Activated T-cell treated with anti-CD3 and anti-CD28 coated beads for 4 hours (primary cell): ENCODE data around the gene SLC22A7.
A peak's percentile ranks its signal among the peaks of the same experiment; 100 is the strongest.

Experiments used
- DNase-seq: peaks from one replicate; pipeline ENCODE4 v3.0.0-alpha.2; 2020

SLC22A7 gene, protein sequence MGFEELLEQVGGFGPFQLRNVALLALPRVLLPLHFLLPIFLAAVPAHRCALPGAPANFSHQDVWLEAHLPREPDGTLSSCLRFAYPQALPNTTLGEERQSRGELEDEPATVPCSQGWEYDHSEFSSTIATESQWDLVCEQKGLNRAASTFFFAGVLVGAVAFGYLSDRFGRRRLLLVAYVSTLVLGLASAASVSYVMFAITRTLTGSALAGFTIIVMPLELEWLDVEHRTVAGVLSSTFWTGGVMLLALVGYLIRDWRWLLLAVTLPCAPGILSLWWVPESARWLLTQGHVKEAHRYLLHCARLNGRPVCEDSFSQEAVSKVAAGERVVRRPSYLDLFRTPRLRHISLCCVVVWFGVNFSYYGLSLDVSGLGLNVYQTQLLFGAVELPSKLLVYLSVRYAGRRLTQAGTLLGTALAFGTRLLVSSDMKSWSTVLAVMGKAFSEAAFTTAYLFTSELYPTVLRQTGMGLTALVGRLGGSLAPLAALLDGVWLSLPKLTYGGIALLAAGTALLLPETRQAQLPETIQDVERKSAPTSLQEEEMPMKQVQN

DNA sequence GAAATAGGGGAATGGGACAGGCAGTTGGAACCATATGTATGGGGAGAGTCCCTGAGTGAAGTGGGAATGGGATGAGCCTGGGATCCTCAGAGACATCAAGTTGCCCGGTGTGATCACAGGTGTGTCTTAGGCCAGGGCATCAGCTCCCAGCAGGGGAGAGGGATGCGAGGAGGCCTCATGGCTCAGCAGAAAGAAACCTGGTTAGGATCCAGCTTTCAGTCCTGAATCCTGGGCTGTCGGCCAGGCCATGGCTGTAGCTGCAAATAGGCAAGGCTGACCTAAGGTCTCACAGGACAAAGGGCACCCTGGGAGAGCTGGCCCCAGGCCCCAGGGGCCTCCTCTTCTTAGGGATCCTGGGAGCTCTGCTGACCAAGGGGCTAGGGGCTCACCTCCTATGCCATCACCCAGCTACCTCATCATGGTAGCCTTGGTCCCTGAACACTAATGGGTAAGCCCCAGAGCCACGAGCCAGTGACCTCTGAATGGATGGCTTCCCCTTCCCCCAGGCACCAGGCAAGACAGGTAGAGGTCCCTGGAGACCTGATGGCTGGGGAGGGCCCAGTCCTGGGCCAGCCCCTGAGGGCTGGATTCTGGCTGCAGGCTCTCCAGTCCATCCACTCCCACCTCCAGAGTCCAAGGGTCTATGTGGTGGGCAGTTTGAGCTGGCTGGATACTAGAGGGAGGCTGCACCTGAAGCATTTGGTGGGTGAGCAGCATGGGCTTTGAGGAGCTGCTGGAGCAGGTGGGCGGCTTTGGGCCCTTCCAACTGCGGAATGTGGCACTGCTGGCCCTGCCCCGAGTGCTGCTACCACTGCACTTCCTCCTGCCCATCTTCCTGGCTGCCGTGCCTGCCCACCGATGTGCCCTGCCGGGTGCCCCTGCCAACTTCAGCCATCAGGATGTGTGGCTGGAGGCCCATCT, at the start of gene SLC22A7:
Gene SLC22A7 (plus strand): TSS at position 617 of the 921 bp plus-strand sequence. CDS start 99 bp downstream, at position 716.
- DNase-seq = no peak

DNA sequence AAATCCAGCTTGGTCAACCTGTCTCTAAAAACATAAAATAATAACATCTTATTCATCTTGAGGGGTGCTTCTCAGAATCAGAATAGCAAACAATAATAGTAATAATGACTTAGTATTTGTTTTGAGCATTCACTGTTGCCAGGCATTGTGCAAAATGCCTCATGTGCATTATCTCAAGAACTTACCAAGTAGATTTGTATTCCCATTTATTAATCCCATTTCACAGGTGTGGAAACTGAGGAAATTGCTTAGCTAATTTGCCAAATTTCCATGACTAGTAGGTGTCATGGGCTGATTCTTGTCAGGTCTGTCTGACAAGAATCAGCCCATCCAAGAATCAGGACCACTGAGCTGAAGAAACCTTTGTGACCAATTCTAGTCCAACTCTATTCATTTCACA, 49.3 kb upstream of the SLC22A7 start:
- no peak for DNase-seq

DNA sequence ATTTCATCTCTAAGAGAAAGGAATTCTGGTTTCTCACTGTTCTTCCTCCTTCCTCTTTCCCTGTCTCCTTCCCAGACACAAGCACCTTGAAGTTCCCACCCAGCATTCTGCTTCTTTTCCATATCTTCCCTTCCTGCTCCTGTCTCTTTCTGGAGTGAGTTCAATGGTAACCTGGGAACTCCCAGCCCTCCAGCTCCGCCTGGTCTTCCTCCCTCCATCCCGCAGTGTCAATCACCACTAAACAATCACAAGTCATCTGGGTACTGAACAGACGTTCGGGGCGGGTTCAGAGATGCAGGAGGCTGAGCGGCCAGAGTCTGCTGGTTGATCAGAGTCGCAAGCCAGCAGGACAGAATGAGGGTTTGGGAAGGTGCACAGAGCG, 47.1 kb upstream of the SLC22A7 start:
- DNase-seq = no peak

DNA sequence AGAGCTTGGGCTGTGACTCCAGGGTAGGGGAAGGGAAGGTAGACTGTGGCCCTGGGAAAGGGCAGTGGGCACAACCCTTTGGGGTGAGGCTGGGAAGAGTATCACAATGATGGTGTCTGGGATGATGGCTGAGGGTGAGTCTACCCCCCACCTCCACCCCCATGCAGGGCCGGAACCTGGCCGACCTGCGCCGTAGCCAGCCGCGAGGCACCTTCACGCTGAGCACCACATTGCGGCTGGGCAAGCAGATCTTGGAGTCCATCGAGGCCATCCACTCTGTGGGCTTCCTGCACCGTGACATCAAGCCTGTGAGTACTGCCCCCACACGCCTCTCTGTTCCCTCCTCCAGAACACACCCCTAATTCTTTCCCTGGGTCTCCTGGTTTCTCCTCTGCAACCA, 44.7 kb upstream of the SLC22A7 start:
- DNase-seq = no peak

DNA sequence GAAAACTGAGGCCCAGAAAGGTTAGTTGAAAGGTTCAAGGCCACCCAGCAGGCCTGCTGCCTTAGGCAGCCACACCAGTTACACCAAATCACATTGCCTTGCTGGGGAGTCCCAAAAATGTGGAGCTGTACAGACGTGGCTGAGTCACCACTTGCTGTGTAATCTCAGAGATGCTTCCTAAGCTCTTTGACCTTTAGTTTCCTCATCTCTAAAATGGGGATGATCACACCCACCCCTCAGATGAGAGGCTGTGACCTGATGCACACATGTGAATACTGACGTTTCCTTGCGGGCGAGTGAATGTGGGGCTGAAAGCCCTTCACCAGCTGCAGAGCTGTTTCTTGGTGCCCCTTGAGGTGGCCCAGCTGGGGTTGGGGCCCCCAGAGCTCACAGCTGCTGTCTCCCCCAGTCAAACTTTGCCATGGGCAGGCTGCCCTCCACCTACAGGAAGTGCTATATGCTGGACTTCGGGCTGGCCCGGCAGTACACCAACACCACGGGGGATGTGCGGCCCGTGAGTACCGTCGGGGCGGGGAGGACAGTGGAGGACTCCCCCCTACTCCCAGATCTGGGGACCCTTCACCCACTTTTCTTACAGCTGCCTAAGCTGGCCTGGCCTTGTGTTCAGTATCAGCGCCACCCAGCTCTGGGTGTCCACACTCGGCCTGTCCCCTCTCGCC, 43.8 kb upstream of the SLC22A7 start:
- DNase-seq = no peak

DNA sequence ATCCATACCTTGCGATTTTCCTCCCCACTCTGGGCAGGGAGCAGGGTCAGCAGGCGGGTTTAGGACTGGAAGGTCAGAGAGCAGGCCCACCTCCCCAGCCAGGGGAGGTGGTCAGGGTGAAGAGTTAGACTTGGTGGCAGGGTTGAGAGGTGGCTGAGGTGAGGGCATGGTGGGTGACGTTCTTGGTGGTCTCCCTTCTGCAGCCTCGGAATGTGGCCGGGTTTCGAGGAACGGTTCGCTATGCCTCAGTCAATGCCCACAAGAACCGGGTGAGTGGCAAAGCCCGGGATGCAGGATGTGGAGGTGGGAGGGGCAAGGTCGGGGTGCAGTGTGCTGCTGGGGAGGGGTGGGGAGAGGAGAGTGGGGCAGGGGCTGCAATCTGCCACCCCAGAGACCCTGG, 43.2 kb upstream of the SLC22A7 start:
- DNase-seq = no peak

DNA sequence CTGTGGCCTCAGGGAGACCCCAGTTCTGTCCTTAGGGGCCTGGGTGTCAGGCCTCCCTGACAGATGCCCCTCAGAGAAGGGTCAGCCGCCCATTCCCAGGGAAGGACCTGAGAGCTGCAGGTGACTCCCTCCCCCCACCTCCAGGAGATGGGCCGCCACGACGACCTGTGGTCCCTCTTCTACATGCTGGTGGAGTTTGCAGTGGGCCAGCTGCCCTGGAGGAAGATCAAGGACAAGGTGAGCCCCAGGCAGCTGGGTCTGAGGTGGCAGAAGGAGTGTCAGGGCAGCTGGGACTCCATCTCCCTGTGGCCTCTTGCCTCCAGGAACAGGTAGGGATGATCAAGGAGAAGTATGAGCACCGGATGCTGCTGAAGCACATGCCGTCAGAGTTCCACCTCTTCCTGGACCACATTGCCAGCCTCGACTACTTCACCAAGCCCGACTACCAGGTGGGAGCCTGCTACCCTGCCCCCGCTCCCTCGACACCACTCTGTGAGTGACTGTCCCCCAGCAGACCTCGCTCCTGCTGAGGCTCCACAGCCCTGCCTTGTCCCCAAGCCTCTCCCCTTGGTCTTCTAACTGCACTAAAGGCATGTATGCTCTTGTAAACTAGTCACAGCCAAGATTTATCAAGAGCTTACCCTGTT, 42.5 kb upstream of the SLC22A7 start:
- DNase-seq = no peak

DNA sequence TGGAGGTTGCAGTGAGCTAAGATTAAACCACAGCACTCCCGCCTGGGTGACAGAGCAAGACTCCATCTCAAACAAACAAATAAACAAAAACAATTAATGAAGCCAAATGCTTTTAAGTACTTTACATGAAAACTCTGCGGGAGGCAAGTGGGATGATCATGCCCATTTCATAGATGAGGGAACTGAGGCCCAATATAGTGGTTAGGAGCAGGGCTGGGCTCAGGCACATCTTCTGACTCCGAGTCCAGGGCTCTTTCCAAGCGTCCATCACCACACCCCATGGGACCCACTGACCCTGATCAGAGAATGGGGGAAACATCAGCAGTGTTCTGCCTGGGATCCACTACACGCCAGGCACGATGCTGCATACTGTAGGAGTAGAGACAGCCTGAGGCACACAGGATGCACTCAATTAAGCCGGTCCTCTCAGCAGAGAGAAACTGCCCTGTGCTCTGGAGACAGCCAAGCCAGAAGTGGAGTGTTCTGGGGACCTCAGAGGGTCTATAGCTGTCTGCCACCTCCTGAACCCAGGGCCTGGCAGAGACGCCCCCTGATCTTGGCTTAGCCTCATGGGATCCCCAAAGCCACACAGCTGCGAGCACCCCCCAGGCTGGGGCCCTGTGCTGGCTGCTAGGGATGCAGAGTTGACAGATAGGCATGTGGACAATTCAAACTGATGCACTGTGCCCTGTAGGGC, 41.2 kb upstream of the SLC22A7 start:
- no peak for DNase-seq

DNA sequence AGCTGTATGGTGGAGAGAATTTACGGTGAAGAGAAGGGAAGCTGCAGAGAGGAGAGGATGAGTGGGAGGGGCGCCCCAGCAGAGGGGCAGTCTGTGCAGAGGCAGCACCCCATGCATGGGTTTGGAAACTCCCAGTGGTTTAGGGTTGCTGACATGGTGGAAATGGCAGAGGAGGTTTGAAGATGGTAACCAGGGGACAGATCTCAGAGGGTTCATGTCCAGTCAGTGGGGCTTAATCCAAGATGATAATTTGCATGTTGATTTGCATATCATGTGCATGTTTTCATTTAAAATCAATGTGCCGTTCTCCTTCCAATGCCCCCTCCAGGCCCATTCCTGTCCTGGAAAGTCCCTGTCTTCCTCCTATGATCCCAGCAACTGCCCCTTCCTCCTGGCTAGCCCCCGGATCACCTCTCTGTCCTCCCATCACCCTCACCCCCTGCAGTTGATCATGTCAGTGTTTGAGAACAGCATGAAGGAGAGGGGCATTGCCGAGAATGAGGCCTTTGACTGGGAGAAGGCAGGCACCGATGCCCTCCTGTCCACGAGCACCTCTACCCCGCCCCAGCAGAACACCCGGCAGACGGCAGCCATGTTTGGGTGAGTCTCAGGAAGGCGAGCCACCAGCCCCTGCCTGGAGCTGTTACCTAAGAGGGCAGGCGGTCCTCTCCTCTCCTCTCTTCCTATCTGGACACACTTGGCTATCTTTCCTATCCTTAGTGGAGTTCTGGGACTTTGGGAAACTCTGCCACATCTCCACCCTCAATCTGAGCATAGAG, 40.5 kb upstream of the SLC22A7 start:
- DNase-seq = no peak

DNA sequence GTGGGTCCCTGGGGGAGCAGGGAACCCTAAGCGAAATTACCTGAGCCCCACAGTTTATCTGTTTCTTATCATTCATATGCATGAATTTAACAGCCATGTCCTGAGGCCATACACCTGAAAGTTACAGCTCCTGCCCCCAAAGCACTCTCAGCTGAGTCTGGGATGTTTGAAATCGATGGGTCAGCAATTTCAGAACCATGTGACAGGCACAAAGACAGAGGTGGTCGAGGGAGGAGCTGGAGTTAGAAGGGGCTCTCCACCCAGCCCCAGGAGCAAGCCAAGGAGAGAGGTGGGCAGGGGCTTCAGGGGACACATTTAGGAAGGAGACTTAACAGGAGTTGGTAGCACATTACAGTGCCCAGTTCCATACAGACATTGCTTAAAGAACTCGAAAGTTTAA, 39.9 kb upstream of the SLC22A7 start:
- no peak for DNase-seq

DNA sequence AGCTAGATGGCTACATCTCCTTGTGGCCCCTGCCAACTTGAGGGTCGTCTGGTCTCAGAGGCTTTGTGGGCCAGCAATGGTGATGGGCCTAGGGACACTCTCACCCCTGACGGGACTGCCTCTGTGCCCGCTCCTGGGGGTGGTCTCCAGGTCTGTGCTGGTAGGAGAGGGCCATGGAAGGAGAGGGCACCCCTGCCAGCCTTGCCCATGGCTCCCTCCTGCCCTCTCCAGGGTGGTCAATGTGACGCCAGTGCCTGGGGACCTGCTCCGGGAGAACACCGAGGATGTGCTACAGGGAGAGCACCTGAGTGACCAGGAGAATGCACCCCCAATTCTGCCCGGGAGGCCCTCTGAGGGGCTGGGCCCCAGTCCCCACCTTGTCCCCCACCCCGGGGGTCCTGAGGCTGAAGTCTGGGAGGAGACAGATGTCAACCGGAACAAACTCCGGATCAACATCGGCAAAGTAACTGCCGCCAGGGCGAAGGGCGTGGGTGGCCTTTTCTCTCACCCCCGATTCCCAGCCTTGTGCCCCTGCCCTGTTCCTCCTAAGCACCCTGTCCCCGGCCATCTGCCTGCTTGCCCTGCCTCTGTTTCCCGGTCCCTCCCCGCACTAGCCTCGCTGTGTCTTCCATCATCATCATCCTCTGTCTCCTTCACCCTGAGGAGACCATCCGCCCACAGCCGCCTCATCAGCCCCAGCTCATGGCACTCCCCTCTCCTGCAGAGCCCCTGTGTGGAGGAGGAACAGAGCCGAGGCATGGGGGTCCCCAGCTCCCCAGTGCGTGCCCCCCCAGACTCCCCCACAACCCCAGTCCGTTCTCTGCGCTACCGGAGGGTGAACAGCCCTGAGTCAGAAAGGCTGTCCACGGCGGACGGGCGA, 39.0 kb upstream of the SLC22A7 start:
- no peak for DNase-seq

DNA sequence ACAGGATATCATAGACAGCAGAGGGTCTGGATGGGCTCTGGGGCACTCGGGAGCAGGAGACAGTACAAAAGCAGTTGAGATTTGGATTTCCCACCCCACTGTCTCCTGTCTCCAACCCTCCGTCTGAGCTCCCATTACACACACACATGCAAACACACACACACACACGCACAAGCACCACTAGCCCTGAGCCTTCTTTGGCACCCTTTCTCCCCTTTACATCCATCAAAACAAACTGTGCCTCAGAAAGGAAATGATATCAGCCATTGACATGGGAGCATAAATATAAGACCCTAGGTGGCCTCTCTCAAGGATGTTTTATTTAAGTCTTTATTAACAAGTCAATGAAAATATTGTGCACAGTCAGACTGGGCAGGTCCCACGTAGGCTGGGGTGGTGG, 37.3 kb upstream of the SLC22A7 start:
- DNase-seq = no peak

DNA sequence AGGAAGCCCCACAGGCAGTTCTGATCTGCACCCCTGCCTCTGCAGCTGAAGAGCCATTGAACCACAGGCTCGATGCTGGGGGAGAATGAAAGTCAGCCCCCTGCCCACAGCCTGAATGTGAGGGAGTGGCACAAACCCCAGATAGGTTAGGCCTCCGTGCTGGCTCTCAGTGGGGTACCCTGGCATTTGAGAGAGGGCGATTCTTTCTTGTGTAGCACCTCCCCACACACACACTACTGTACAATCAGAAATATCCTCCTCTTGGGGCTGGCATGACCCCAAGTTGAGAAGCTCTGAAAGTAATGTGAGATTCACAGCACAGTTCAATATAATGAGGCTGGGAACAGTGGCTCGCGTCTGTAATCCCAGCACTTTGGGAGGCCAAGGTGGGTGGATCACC, 36.9 kb upstream of the SLC22A7 start:
- no peak for DNase-seq

DNA sequence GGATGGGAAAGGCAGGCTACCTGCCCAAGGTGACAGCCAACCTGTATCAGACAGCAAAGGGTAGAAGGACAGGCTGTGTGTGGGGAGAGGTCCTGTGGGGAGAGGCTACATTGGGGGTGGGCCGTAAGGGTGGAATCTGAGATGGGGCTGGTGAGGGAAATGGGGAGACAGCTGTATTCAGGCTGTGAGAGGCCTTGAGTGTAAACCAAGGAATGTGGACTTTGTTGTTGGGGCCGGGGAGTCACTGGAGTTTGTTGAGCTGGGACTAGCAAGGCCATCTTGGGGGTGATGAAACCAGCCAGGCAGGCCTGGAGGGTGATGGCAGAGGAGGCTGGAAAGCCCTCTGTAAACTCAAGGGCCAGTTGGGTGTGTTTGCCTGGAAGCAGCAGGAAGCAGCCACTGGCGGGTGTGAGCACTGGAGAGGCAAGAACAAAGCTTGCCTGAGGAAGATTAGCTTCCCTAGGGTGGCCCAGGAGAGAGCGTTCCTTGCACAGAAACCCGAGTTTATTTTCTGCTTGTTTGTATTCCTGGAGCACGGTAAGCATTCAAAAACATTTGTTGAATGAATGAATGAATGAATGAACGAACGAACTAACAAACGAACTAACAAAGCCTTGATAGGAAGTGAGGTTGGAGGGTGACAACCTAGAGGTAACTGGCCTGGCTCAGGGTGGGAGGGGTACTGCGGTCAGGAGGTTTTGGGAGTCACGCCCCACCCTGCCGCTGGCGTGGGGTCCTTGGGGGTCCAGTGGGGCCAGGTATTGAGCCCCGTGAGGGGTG, 35.9 kb upstream of the SLC22A7 start:
- DNase-seq = no peak

DNA sequence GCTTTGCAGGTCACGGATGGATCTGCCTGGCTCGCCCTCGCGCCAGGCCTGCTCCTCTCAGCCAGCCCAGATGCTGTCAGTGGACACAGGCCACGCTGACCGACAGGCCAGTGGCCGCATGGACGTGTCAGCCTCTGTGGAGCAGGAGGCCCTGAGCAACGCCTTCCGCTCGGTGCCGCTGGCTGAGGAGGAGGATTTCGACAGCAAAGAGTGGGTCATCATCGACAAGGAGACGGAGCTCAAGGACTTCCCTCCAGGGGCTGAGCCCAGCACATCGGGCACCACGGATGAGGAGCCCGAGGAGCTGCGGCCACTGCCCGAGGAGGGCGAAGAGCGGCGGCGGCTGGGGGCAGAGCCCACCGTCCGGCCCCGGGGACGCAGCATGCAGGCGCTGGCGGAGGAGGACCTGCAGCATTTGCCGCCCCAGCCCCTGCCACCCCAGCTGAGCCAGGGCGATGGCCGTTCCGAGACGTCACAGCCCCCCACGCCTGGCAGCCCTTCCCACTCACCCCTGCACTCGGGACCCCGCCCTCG, 35.2 kb upstream of the SLC22A7 start:
- DNase-seq = no peak

DNA sequence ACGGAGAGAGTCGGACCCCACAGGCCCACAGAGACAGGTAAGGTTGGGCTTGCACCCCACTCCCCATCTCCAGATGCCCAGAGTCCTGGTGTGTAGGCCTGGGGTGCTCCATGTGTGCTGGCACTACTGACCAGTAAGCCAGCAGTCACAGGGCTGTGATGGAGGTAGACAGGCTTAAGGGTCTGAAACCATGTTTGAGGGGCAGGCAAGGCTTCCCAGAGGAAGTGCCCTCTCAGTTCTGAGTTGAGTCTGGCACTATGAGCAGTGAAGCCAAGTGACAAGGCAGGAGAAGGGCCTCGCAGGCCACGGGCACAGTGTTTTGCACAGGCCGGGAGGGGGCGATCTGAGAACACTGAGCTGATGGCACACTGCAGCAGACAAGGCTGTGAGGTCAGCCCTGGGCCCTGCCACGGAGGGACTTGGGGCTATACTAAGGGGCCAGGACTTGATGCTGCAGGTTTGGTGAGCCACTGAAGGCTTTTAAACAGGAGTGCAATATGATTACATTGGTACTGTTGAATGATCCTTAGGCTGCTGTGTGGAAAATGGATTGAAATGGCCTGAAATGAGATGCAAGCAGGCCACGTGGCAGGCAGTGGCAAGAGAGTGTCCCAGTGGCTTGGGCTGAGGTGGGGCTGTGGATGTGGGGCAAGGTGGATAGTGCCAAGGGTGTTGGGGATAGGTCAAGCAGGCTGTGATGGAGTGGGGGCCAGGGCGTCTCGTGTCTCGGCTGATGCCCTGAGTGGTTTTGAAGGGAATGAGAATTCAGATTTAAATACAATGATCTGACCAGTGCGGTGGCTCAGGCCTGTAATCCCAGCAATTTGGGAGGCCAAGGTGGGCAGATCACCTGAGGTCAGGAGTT, 34.5 kb upstream of the SLC22A7 start:
- DNase-seq = peak; percentile 64

DNA sequence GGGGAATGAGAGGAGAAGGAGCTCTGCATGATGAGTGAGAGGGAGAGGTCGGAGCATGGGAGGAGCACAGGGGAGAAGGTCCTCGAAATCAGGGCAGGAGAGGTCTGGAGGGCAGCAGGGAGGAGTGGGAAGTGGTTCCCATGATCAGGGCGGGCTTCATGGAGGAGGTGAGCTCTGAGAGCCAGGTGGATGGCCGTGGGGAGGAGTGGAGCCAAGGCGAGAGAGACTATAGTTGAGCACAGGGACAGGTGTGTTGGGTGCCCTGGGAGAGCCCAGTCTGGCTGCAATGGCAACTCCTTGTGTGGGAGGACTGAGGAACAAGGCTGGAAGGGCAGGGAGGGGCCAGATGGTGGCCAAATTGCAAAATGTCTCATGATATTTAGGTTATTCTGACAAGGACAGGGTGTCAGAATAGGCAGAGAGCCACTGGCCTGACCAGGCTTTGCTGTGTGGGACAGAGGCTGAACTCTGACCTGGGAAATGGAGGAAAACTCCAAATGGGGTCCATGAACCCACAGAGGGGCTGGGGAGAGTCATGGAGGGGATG, 33.4 kb upstream of the SLC22A7 start:
- no peak for DNase-seq

DNA sequence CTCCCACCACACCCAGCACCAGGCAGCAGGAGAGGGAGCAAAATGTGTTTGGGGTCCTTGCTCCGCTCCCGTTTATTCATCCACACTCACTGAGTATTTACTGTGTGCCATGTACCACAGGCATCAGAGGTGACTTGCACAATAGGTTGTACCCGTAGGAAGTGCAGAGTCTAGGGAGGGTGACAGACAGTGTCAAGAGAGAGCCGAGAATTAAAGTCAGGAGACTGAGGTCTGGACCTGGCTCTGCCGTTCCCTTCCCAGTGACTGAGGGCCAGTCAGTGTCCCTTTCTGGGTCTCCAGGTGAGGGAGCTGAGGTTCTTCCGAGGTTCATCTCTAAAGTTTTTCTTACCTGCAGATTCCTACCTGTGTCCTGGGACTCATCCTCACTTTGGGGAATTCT, 32.5 kb upstream of the SLC22A7 start:
- no peak for DNase-seq
